Measurements from ENCODE around the gene SPSB4.

GRCh38 chr3:141125351-141125750, 74.2 kb downstream of the SPSB4 start:
- TF ChIP-seq CTCF (IDR thresholded peaks at IDR 0.05) (no peak), ZFX (IDR thresholded peaks at IDR 0.05; ENCODE audit: borderline replicate concordance) (no peak)
